OCI-LY3 (cell line): ENCODE measurements around the gene ADAMTS14.

ENCODE experiments used
- H2AFZ ChIP-seq: fragments of 200-600, 300-600 bp; shearing (Covaris generic); 2 replicates; pipeline ENCODE4 v1.6.0; 2014; ENCODE audit warnings: antibody characterized with exemption, low read depth, low read length
- H3K27ac ChIP-seq: fragments of 200-600, 300-600 bp; sonication (generic); 2 replicates; pipeline ENCODE4 v1.5.1; 2014; ENCODE audit warnings: mild to moderate bottlenecking, low read length, moderate library complexity, mixed read lengths
- H3K27me3 ChIP-seq: fragments of 200-600, 300-600 bp; sonication (generic); 2 replicates; pipeline ENCODE4 v1.6.1; 2014; ENCODE audit warnings: low read depth, low read length, mixed read lengths
- H3K36me3 ChIP-seq: fragments of 200-600, 300-600 bp; sonication (generic); replicated peaks from 2 replicates; pipeline ENCODE3; 2014; ENCODE audit warnings: low read depth, low read length, mixed read lengths
- H3K4me1 ChIP-seq: fragments of 300-600, 200-600 bp; sonication (generic); 2 replicates; pipeline ENCODE4 v1.6.1; 2014; ENCODE audit warnings: low read length, mixed read lengths
- H3K4me2 ChIP-seq: fragments of 200-600, 300-600 bp; sonication (generic); 2 replicates; pipeline ENCODE4 v1.6.1; 2014; ENCODE audit warnings: low read length, mixed read lengths
- H3K4me3 ChIP-seq: fragments of 300-600, 200-600 bp; sonication (generic); 2 replicates; pipeline ENCODE4 v1.5.1; 2014; ENCODE audit warnings: antibody characterized with exemption, mild to moderate bottlenecking, low read length, moderate library complexity
- H3K79me2 ChIP-seq: fragments of 300-600, 200-600 bp; shearing (Covaris generic); 2 replicates; pipeline ENCODE4 v1.6.1; 2014; ENCODE audit warnings: mild to moderate bottlenecking, low read length, mixed read lengths
- H3K9ac ChIP-seq: fragments of 300-600, 200-600 bp; shearing (Covaris generic); 2 replicates; pipeline ENCODE4 v1.6.0; 2014; ENCODE audit warnings: mild to moderate bottlenecking, low read length, moderate library complexity
- H3K9me3 ChIP-seq: fragments of 200-600, 300-600 bp; shearing (Covaris generic); 2 replicates; pipeline ENCODE4 v1.6.1; 2014; ENCODE audit warnings: low read length, mixed read lengths; ENCODE audit not compliant: insufficient read depth
- H4K20me1 ChIP-seq: fragments of 200-600, 300-600 bp; sonication (generic); 2 replicates; pipeline ENCODE4 v1.6.1; 2016; ENCODE audit warnings: low read length, mixed read lengths; ENCODE audit not compliant: insufficient read depth
- CTCF ChIP-seq: fragments of 200-600, 300-600 bp; sonication (generic); IDR thresholded peaks from 2 replicates; pipeline ENCODE4 v1.5.1; 2014; ENCODE audit warnings: antibody characterized with exemption, low read length, low read depth
- EZH2phosphoT487 ChIP-seq: fragments of 200-600 bp; shearing (Covaris generic); IDR thresholded peaks from 2 replicates; pipeline ENCODE4 v1.6.1; 2018; ENCODE audit warnings: antibody characterized with exemption, mixed run types, low read depth

ADAMTS14 gene

GRCh38 chr10:70748305-70748704 lies 76.0 kb downstream of the ADAMTS14 start:
- Histone ChIP-seq H2AFZ (no peak overlapping the region), H3K4me2 (no peak overlapping the region), H3K27ac (no peak overlapping the region), H3K4me3 (no peak overlapping the region), H4K20me1 (no peaks in the 10 kb centered on the region), H3K9ac (no peak overlapping the region), H3K9me3 (no peaks in the 10 kb centered on the region), H3K4me1 (no peaks in the 10 kb centered on the region), H3K27me3 (no peaks in the 10 kb centered on the region), H3K79me2 (no peaks in the 10 kb centered on the region), H3K36me3 (no peaks in the 10 kb centered on the region)
- TF ChIP-seq CTCF = no peak
- no peak for TF ChIP-seq EZH2phosphoT487

- Histone ChIP-seq H3K36me3 (no peaks in the 10 kb centered on the region), H3K4me1 (no peaks in the 10 kb centered on the region), H3K4me2 (no peak overlapping the region), H3K27me3 (no peaks in the 10 kb centered on the region), H3K27ac (no peak overlapping the region), H3K4me3 (no peak overlapping the region), H4K20me1 (no peaks in the 10 kb centered on the region), H3K9me3 (no peaks in the 10 kb centered on the region), H2AFZ (no peak overlapping the region), H3K79me2 (no peaks in the 10 kb centered on the region), H3K9ac (no peak overlapping the region)
- TF ChIP-seq CTCF (no peak), EZH2phosphoT487 (no peak)
Observed at GRCh38 chr10:70748801-70749573, 76.7 kb downstream of the ADAMTS14 start.

- Histone ChIP-seq H3K27me3 (no peaks in the 10 kb centered on the region), H3K79me2 (no peaks in the 10 kb centered on the region), H4K20me1 (no peaks in the 10 kb centered on the region), H3K9me3 (no peaks in the 10 kb centered on the region), H3K4me3 (no peak overlapping the region), H3K4me1 (no peaks in the 10 kb centered on the region), H3K27ac (no peak overlapping the region), H3K4me2 (no peak overlapping the region), H3K9ac (no peak overlapping the region), H3K36me3 (no peaks in the 10 kb centered on the region), H2AFZ (no peak overlapping the region)
- no peak for TF ChIP-seq CTCF
- no peak for TF ChIP-seq EZH2phosphoT487
Observed at GRCh38 chr10:70749756-70750155, 77.5 kb downstream of the ADAMTS14 start.

- TF ChIP-seq CTCF (no peak), EZH2phosphoT487 (no peak)
- no peaks in the 10 kb centered on the region for H3K27me3 ChIP-seq
- no peak overlapping the region for H3K27ac ChIP-seq
- H4K20me1 ChIP-seq = no peaks in the 10 kb centered on the region
- H3K9me3 ChIP-seq = no peaks in the 10 kb centered on the region
- H2AFZ ChIP-seq = no peak overlapping the region
- no peaks in the 10 kb centered on the region for H3K79me2 ChIP-seq
- H3K4me1 ChIP-seq = no peaks in the 10 kb centered on the region
- no peak overlapping the region for H3K9ac ChIP-seq
- H3K36me3 ChIP-seq = no peaks in the 10 kb centered on the region
- H3K4me3 ChIP-seq = no peak overlapping the region
- H3K4me2 ChIP-seq = no peak overlapping the region
Observed at GRCh38 chr10:70750156-70750703, 77.9 kb downstream of the ADAMTS14 start.
